BE2C (cell line): ENCODE results near the gene TOR1AIP1.

Experiments
- DNase-seq: peaks from one replicate; pipeline ENCODE4 v3.0.0-alpha.2; 2020
- H3K27me3 ChIP-seq: fragments of 250-450 bp; sonication (Bioruptor Pico); 2 replicates; pipeline ENCODE4 v1.5.1; 2020; ENCODE audit warnings: mild to moderate bottlenecking
- H3K36me3 ChIP-seq: fragments of 250-450 bp; sonication (Bioruptor Pico); 2 replicates; pipeline ENCODE4 v1.5.1; 2020; ENCODE audit warnings: mild to moderate bottlenecking
- H3K4me1 ChIP-seq: fragments of 250-450 bp; sonication (Bioruptor Pico); 2 replicates; pipeline ENCODE4 v1.5.1; 2020
- H3K4me3 ChIP-seq: 2 replicates; pipeline ENCODE4 v1.5.1; 2011; ENCODE audit warnings: low read depth, low read length
- H3K9me3 ChIP-seq: fragments of 250-450 bp; sonication (Bioruptor Pico); 2 replicates; pipeline ENCODE4 v1.5.1; 2020
- TF ChIP-seq, protein P1 (sequence below): IDR thresholded peaks from 2 replicates; pipeline ENCODE4 v1.5.1; 2012; ENCODE audit warnings: mild to moderate bottlenecking, low read depth, low read length

The TOR1AIP1 gene

DNA sequence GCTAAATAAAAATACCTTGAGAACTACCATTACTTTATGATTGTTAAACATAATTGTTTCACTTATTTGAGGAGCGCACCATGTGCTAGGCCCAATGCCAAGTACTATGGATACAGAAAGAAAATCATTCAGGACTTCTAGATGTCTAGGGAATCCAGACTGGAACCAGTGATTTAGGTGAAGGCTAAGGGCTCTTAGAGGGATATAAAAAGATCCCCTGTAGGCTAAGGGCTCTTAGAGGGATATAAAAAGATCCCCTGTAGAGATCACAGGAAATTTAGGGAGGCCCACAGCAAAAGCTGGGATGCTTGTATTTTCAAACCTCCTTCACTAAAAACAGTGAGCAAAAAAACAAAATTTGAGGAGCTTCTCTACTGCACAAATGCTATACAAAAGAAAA, 11.2 kb upstream of the TOR1AIP1 start:
- no peak overlapping the region for H3K4me3 ChIP-seq
- H3K27me3 ChIP-seq, result no peaks in the 10 kb centered on the region
- TF ChIP-seq, protein P1, sequence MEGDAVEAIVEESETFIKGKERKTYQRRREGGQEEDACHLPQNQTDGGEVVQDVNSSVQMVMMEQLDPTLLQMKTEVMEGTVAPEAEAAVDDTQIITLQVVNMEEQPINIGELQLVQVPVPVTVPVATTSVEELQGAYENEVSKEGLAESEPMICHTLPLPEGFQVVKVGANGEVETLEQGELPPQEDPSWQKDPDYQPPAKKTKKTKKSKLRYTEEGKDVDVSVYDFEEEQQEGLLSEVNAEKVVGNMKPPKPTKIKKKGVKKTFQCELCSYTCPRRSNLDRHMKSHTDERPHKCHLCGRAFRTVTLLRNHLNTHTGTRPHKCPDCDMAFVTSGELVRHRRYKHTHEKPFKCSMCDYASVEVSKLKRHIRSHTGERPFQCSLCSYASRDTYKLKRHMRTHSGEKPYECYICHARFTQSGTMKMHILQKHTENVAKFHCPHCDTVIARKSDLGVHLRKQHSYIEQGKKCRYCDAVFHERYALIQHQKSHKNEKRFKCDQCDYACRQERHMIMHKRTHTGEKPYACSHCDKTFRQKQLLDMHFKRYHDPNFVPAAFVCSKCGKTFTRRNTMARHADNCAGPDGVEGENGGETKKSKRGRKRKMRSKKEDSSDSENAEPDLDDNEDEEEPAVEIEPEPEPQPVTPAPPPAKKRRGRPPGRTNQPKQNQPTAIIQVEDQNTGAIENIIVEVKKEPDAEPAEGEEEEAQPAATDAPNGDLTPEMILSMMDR, result no peak
- no peak for DNase-seq
- H3K4me1 ChIP-seq, result no peaks in the 10 kb centered on the region
- H3K9me3 ChIP-seq, result no peaks in the 10 kb centered on the region
- H3K36me3 ChIP-seq, result peaks cover 54% of the 10 kb centered on the region

GRCh38 chr1:179871940-179872339, 10.1 kb upstream of the TOR1AIP1 start:
- Histone ChIP-seq H3K36me3 (peaks cover 50% of the 10 kb centered on the region), H3K4me1 (no peaks in the 10 kb centered on the region), H3K27me3 (no peaks in the 10 kb centered on the region), H3K9me3 (no peaks in the 10 kb centered on the region), H3K4me3 (no peak overlapping the region)
- TF ChIP-seq, protein P1, result no peak
- DNase-seq, result no peak

GRCh38 chr1:179872558-179872957, 9.5 kb upstream of the TOR1AIP1 start:
- DNase-seq, result no peak
- Histone ChIP-seq H3K27me3 (no peaks in the 10 kb centered on the region), H3K4me3 (no peak overlapping the region), H3K9me3 (no peaks in the 10 kb centered on the region), H3K36me3 (peaks cover 46% of the 10 kb centered on the region), H3K4me1 (no peaks in the 10 kb centered on the region)
- TF ChIP-seq, protein P1, result no peak

DNA sequence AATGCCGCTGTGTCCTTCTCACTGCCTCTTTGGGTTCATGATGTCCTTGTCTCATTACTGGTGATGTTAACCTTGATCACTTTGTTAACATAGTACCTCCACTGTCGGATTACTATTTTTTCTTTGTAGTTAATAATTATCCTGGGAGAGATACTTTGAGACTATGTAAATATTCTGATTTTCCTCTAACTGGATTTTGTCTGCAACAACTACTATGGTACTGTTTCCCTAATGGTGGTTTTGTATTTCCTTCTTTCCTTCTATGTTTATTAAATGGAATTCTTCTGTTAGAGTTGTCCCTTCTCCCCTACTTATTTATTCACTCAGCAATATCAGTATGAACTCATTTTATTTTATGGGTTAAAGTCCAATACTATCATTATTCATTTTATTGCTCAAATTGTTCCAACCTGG, 8.6 kb upstream of the TOR1AIP1 start:
- peaks cover 39% of the 10 kb centered on the region for H3K36me3 ChIP-seq
- no peaks in the 10 kb centered on the region for H3K4me1 ChIP-seq
- no peak for DNase-seq
- no peak overlapping the region for H3K4me3 ChIP-seq
- no peaks in the 10 kb centered on the region for H3K27me3 ChIP-seq
- H3K9me3 ChIP-seq, result no peaks in the 10 kb centered on the region
- TF ChIP-seq, protein P1, result no peak

GRCh38 chr1:179875596-179876299, 6.3 kb upstream of the TOR1AIP1 start:
- no peak overlapping the region for H3K4me3 ChIP-seq

DNA sequence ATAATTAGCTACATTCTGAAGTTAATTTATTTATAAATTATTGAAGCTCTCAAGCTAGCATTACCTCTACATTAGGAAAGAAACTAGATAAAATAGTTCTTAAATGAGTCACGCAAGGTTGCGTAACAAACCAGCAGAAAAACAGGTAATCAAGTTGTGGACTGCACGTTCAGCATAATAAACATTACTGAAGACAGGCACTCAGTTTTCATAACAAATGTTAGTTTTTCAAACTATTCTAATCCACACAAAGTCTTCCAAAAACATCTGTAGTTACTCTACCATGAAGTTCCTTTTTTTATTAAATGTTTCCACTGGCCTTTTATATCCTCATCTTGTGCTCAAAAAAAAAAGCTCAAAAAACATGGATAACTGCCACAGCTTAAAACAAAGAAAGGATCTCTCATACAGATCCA, 5.8 kb upstream of the TOR1AIP1 start:
- DNase-seq, result no peak
- Histone ChIP-seq H3K4me3 (peak overlapping the region; percentile 92), H3K4me1 (no peaks in the 10 kb centered on the region), H3K9me3 (no peaks in the 10 kb centered on the region), H3K36me3 (peaks cover 35% of the 10 kb centered on the region), H3K27me3 (no peaks in the 10 kb centered on the region)
- TF ChIP-seq, protein P1, result no peak

More at GRCh38 chr1:179875596-179876299, 6.3 kb upstream of the TOR1AIP1 start:
- Histone ChIP-seq H3K36me3 (peaks cover 35% of the 10 kb centered on the region), H3K27me3 (no peaks in the 10 kb centered on the region), H3K4me1 (no peaks in the 10 kb centered on the region), H3K9me3 (no peaks in the 10 kb centered on the region)
- TF ChIP-seq, protein P1, result no peak
- no peak for DNase-seq
